ENCODE data around the gene C1QTNF2. TPM values are rescaled to one million over a fixed set of nuclear protein-coding genes. Genes with fewer than 3 reads are reported as not detected.

The C1QTNF2 gene
- 1 to 10 TPM in 2 of 4 donors, not detected in 2; 1.1 TPM for total RNA-seq

- no peaks in the 10 kb centered on the region for H3K27me3 ChIP-seq
- WGBS, 2 donors = 5 to 7% methylated on average over 20 to 22 of the region's 45 CpGs
- no peaks in the 10 kb centered on the region for H3K9me3 ChIP-seq
- H3K27ac ChIP-seq = peak within 1 kb of the TSS in 1 of 3 donors; percentile 27
- no peaks in the 10 kb centered on the region for H3K4me1 ChIP-seq
- H3K36me3 ChIP-seq = no peaks in the 10 kb centered on the region
- no peak for TF ChIP-seq CTCF (IDR thresholded peaks at IDR 0.05)
- no peak for TF ChIP-seq POLR2A (IDR thresholded peaks at IDR 0.05)
- peak within 1 kb of the TSS in 2 of 3 donors; percentile 19 to 39 for H3K4me3 ChIP-seq (replicated peaks in 1 of 3)
- peak; percentile 48 to 49 for DNase-seq
- intact Hi-C loops (cut with DNase I) = no loop called here
Observed at GRCh38 chr5:160369990-160370712, at the start of gene C1QTNF2. Gene C1QTNF2, minus strand, starts transcription at chr5:160370626. Its CDS starts 15,615 bp downstream, at chr5:160355011.

- H3K4me1 ChIP-seq = peaks cover 40 to 41% of the 10 kb centered on the region in 2 donors
Observed at GRCh38 chr5:160420331-160420610, 49.8 kb upstream of the C1QTNF2 start.

GRCh38 chr5:160419458-160420330 lies 49.3 kb upstream of the C1QTNF2 start:
- intact Hi-C loops (cut with DNase I) = no loop called here
- H3K27ac ChIP-seq = peak overlapping the region; percentile 83 to 91 (median 87)

More at GRCh38 chr5:160420331-160420610, 49.8 kb upstream of the C1QTNF2 start:
- H3K9me3 ChIP-seq = no peaks in the 10 kb centered on the region
- DNase-seq = no peak
- H3K27ac ChIP-seq = no peak overlapping the region
- H3K36me3 ChIP-seq = no peaks in the 10 kb centered on the region
- H3K27me3 ChIP-seq = no peaks in the 10 kb centered on the region
- no peak overlapping the region for H3K4me3 ChIP-seq (replicated peaks in 1 of 3)
- intact Hi-C loops (cut with DNase I) = no loop called here
- no peak for TF ChIP-seq CTCF (IDR thresholded peaks at IDR 0.05)
- TF ChIP-seq POLR2A (IDR thresholded peaks at IDR 0.05) = no peak

GRCh38 chr5:160418561-160419457 lies 48.4 kb upstream of the C1QTNF2 start, which contains the start of gene SLU7:
Gene SLU7, minus strand, starts transcription at chr5:160419081. Its CDS starts 3,787 bp downstream, at chr5:160415294.
- 1% methylated on average over 46 to 48 of the region's 48 CpGs for WGBS, 2 donors
- Histone ChIP-seq H3K27ac (peak within 1 kb of the TSS; percentile 83 to 91 (median 87)), H3K4me3 (replicated peaks in 1 of 3) (peak within 1 kb of the TSS; percentile 63 to 94 (median 77)), H3K9me3 (no peaks in the 10 kb centered on the region), H3K36me3 (peaks cover 5 to 12% of the 10 kb centered on the region in 2 donors), H3K27me3 (no peaks in the 10 kb centered on the region), H3K4me1 (peaks cover 30 to 31% of the 10 kb centered on the region in 2 donors)
- DNase-seq = peak; percentile 94 to 96
- TF ChIP-seq CTCF (IDR thresholded peaks at IDR 0.05) (no peak), POLR2A (IDR thresholded peaks at IDR 0.05) (peak in 1 of 2 donors; percentile 79)
- intact Hi-C loops (cut with DNase I) = no loop called here

More at GRCh38 chr5:160419458-160420330, 49.3 kb upstream of the C1QTNF2 start:
- DNase-seq = no peak
- no peak for TF ChIP-seq POLR2A (IDR thresholded peaks at IDR 0.05)
- no peak for TF ChIP-seq CTCF (IDR thresholded peaks at IDR 0.05)
- Histone ChIP-seq H3K9me3 (no peaks in the 10 kb centered on the region), H3K4me1 (peaks cover 36 to 37% of the 10 kb centered on the region in 2 donors), H3K4me3 (replicated peaks in 1 of 3) (peak overlapping the region in 2 of 3 donors; percentile 63 to 94), H3K36me3 (peaks cover 0 to 3% of the 10 kb centered on the region in 2 donors), H3K27me3 (no peaks in the 10 kb centered on the region)
- 45 to 46% methylated on average over 11 of the region's 11 CpGs for WGBS, 2 donors

All from thyroid gland (tissue), 4 donors.